Upper lobe of left lung (tissue), 6 donors: ENCODE results near the gene PLAC9. TPM values are rescaled to one million over a fixed set of nuclear protein-coding genes. Genes with fewer than 3 reads are reported as not detected.

Source experiments
- ATAC-seq, 2 donors: fragments of 200-7000 bp; cut with Tn5 transposase; one replicate each; pipeline ENCODE4 v1.9.1; 2022; ENCODE audit warnings: mild to moderate bottlenecking in 2 of 2, moderate library complexity in 2 of 2; ENCODE audit not compliant: low FRiP score in 2 of 2
- DNase-seq, 2 donors: peaks; one replicate each; pipeline ENCODE4 v3.0.0-alpha.2; 2019 to 2020
- H3K27ac ChIP-seq, 4 donors: fragments of 200-600 bp; sonication (generic); one replicate each; pipeline ENCODE4 v1.5.1; 2016 to 2019
- H3K27me3 ChIP-seq, 4 donors: fragments of 200-600 bp; sonication (generic); one replicate each; pipeline ENCODE4 v1.5.1; 2017 to 2019
- H3K36me3 ChIP-seq, 4 donors: fragments of 200-600 bp; sonication (generic); one replicate each; pipeline ENCODE4 v1.5.1; 2016 to 2019
- H3K4me1 ChIP-seq, 4 donors: fragments of 200-600 bp; sonication (generic); one replicate each; pipeline ENCODE4 v1.5.1; 2018 to 2019
- H3K4me3 ChIP-seq, 4 donors: fragments of 200-600 bp; sonication (generic); one replicate each; pipeline ENCODE4 v1.5.1; 2017 to 2019; ENCODE audit warnings: mild to moderate bottlenecking in 2 of 4, moderate library complexity in 1 of 4
- H3K9me3 ChIP-seq, 4 donors: fragments of 200-600 bp; sonication (generic); one replicate each; pipeline ENCODE4 v1.5.1; 2018 to 2019
- CTCF ChIP-seq, 6 experiments: fragments of 450-650 bp in 4 of 6; fragments of 200-600 bp in 2 of 6; sonication (generic) in 2 of 6; IDR thresholded peaks; one replicate each; pipeline ENCODE4 v1.5.1; 2016 to 2019; ENCODE audit warnings: antibody characterized with exemption in 6 of 6
- EP300 ChIP-seq, 4 donors: sonication (generic); formaldehyde crosslinking; IDR thresholded peaks; one replicate each; pipeline ENCODE4 v1.5.1; 2017; ENCODE audit warnings: antibody characterized with exemption in 4 of 4, control low read depth in 2 of 4
- POLR2A ChIP-seq, 4 donors: fragments of 450-650 bp; IDR thresholded peaks; one replicate each; pipeline ENCODE4 v1.5.1; 2016 to 2017; ENCODE audit warnings: antibody characterized with exemption in 4 of 4, mild to moderate bottlenecking in 2 of 4
- POLR2AphosphoS5 ChIP-seq, 2 donors: sonication (generic); formaldehyde crosslinking; IDR thresholded peaks; one replicate each; pipeline ENCODE4 v1.5.1; 2017; ENCODE audit warnings: antibody characterized with exemption in 2 of 2
- WGBS, 2 donors: methylation state at CpG; one replicate each; pipeline ENCODE4 v1.1.5; 2017 to 2018; 5-methylcytosine and 5-hydroxymethylcytosine counted together
- total RNA-seq, 6 donors: library from RNA; depleted of rRNA in 4 of 6; stranded (reverse); fragments of >200 nt in 4 of 6; gene quantifications; one replicate each; pipeline versions ENCODE4 v1.1.0 to v1.2.1, GENCODE V29; 2016 to 2021
- donor health status: DM: no; HTN: no; CAD: no; lungs with moderate emphysema.
- donor health status: DM: no; HTN: yes; CAD: no; lungs with severe emphysema.

The PLAC9 gene
- total RNA-seq, 6 donors from 2014 or later: 7.9 to 82.9 (median 26.5) TPM; not detected in 2

- Histone ChIP-seq H3K27me3 (no peaks in the 10 kb centered on the region), H3K4me1 (peaks cover 32 to 62% (median 36%) of the 10 kb centered on the region in 4 donors), H3K9me3 (no peaks in the 10 kb centered on the region), H3K27ac (peak overlapping the region in 1 of 4 donors; percentile 23), H3K4me3 (no peak overlapping the region), H3K36me3 (peaks cover 0 to 7% (median 0%) of the 10 kb centered on the region in 4 donors)
- WGBS, 2 donors: 73 to 81% methylated on average over 4 of the region's 4 CpGs
- no peak for TF ChIP-seq CTCF (IDR thresholded peaks at IDR 0.05)
- no peak for TF ChIP-seq POLR2A (IDR thresholded peaks at IDR 0.05)
- TF ChIP-seq POLR2AphosphoS5 (IDR thresholded peaks at IDR 0.05): no peak
- TF ChIP-seq EP300 (IDR thresholded peaks at IDR 0.05): no peak
- ATAC-seq: peak in 1 of 2 donors; percentile 16
- no peak for DNase-seq
Observed at GRCh38 chr10:80183436-80183835, 50.9 kb downstream of the PLAC9 start.

GRCh38 chr10:80184291-80184690 is 51.8 kb downstream of the PLAC9 start:
- no peaks in the 10 kb centered on the region for H3K9me3 ChIP-seq
- 54 to 58% methylated on average over 4 of the region's 4 CpGs for WGBS, 2 donors
- no peak for ATAC-seq
- peaks cover 0 to 6% (median 0%) of the 10 kb centered on the region in 4 donors for H3K36me3 ChIP-seq
- no peak overlapping the region for H3K27ac ChIP-seq
- no peak for TF ChIP-seq POLR2A (IDR thresholded peaks at IDR 0.05)
- TF ChIP-seq EP300 (IDR thresholded peaks at IDR 0.05): no peak
- TF ChIP-seq POLR2AphosphoS5 (IDR thresholded peaks at IDR 0.05): no peak
- no peak for TF ChIP-seq CTCF (IDR thresholded peaks at IDR 0.05)
- no peaks in the 10 kb centered on the region for H3K27me3 ChIP-seq
- no peak overlapping the region for H3K4me3 ChIP-seq
- no peak for DNase-seq
- H3K4me1 ChIP-seq: peaks cover 37 to 67% (median 43%) of the 10 kb centered on the region in 4 donors

GRCh38 chr10:80185578-80186299 is 53.2 kb downstream of the PLAC9 start:
- WGBS, 2 donors: 80 to 86% methylated on average over 5 of the region's 5 CpGs
- no peaks in the 10 kb centered on the region for H3K27me3 ChIP-seq
- no peaks in the 10 kb centered on the region for H3K9me3 ChIP-seq
- peak overlapping the region in 3 of 4 donors; percentile 76 to 78 (median 77) for H3K27ac ChIP-seq
- H3K4me1 ChIP-seq: peaks cover 41 to 76% (median 54%) of the 10 kb centered on the region in 4 donors
- ATAC-seq (no peak), DNase-seq (no peak)
- TF ChIP-seq POLR2A (IDR thresholded peaks at IDR 0.05): no peak
- TF ChIP-seq EP300 (IDR thresholded peaks at IDR 0.05): no peak
- TF ChIP-seq CTCF (IDR thresholded peaks at IDR 0.05): no peak
- H3K4me3 ChIP-seq: no peak overlapping the region
- no peaks in the 10 kb centered on the region for H3K36me3 ChIP-seq

- WGBS, 2 donors: 70 to 73% methylated on average over 12 to 13 of the region's 13 CpGs
- no peaks in the 10 kb centered on the region for H3K9me3 ChIP-seq
- no peak for TF ChIP-seq POLR2AphosphoS5 (IDR thresholded peaks at IDR 0.05)
- no peak for TF ChIP-seq EP300 (IDR thresholded peaks at IDR 0.05)
- no peak for TF ChIP-seq CTCF (IDR thresholded peaks at IDR 0.05)
- TF ChIP-seq POLR2A (IDR thresholded peaks at IDR 0.05): no peak
- no peaks in the 10 kb centered on the region for H3K27me3 ChIP-seq
- DNase-seq: peak in 1 of 2 donors; percentile 52
- no peak overlapping the region for H3K4me3 ChIP-seq
- ATAC-seq: peak; percentile 27 to 41
- H3K4me1 ChIP-seq: peaks cover 48 to 83% (median 61%) of the 10 kb centered on the region in 4 donors
- H3K36me3 ChIP-seq: no peaks in the 10 kb centered on the region
- peak overlapping the region; percentile 54 to 78 (median 76) for H3K27ac ChIP-seq
Observed at GRCh38 chr10:80186364-80187012, 54.0 kb downstream of the PLAC9 start.
